Renal cortex interstitium (tissue), 11 donors: ENCODE results near the gene PSMD6. TPM values are rescaled to one million over a fixed set of nuclear protein-coding genes. Genes with fewer than 3 reads are reported as not detected.

ENCODE experiments used
- DNase-seq, 11 donors: peaks; one replicate each; pipeline ENCODE4 v3.0.0-alpha.2; 2013; ENCODE audit warnings: low read depth in 9 of 11, low spot score in 4 of 11; ENCODE audit errors: extremely low read depth in 1 of 11
- polyA plus RNA-seq, 3 donors: library from polyadenylated mRNA; unstranded; fragments of 120-200 nt; gene quantifications; one replicate each; pipeline ENCODE4 v1.2.1, GENCODE V29; 2013; ENCODE audit not compliant: insufficient read length in 3 of 3

Gene PSMD6
- polyA plus RNA-seq, 3 donors = 107 to 139 (median 111) TPM

DNA sequence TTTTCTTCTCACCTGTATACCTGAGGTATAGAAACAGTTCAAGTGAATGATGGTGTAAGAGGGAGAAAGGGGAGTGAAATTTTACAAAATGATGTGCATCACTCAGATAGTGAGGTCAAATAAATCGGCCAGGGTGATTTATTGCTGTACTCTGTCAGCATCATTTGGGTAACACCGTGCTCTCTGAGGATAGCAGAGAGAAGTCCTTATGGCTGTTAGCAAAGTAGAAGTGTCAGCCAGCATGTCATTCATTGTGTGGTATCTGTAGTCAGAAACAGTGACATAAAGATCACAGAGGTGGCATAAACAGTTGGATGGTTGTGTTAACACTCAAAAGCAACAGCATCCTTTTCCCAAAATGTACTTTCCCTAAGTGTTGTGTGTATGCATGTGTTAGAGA is 53.4 kb downstream of the PSMD6 start:
- DNase-seq = no peak

DNA sequence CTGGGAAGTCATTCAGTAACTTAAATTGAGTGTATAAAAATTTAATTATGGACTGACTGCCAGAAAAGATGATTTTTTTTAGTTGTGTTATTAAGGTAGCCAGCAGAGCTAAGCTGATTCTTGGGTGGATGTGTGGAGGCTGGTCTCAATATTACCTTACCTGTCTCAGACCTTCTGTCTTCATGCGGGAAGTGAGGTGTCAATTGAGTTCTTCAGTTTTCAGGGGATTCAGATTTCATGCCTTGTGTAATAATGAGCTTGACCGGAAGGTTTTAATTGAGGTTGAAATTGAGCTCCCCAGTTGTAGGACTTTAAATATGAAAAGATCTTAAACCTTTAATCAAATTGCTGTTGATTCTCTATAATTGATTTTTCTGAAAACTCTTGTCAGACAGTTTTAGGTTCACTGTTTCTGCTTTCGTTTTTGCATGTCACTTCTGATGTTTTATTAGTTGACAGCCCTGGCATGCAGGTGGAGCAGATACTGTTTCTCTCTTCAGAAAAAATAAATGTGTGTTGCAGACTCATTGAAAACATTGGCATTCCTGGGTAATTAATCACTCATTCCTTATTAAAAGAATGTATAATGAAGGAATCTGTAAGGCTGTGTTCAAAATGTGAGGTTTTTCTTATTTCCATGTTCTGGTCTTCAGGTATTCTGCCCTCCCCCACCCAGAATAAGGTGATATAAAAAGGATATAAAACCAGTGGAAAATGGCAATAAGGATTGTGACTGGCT is 54.5 kb downstream of the PSMD6 start:
- DNase-seq = no peak

DNA sequence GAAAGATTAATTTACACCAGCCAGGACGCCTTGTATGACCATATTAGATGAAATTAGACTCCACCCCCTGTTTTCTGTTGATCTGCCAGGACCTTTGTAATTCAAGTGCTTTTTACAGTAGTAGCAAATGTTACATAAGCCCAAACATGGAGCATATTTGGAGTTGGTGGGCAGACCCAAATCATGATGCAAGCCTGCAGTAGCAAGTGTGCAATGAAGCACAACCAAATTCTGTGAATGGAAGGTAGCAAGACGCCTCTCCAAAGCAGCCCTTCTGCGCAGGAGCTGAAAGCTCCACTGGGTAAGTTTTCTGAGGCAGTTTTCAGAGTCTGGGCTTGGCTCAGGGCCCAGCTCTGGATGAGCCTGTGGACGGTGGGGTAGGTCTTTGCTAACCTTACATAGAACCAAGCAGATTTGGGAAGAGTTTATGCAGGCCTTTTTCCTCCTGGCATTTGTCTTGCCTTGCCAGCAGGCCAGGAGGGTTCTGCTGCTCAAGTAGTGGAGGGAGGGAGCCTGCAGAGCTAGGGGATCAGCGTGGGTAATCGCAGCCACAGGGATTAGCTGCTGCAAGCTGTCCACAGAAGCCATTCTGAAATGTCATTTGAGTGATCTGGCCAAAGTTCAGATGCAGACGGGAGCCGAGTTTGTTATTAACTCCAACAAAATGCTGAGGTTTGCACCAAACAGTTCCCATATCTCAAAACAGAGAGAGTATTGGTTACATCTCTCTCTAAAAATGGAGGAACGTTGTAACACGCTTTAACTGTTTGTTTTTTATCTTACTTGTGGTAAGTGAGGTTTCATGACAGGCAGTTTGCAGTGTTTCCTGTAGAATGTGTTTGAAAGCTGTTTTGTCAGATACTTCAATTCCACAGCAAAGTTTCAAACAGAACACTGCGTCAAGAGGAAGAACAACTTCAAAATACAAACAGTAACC is 55.4 kb downstream of the PSMD6 start:
- peak in 1 of 11 donors; percentile 54 for DNase-seq

DNA sequence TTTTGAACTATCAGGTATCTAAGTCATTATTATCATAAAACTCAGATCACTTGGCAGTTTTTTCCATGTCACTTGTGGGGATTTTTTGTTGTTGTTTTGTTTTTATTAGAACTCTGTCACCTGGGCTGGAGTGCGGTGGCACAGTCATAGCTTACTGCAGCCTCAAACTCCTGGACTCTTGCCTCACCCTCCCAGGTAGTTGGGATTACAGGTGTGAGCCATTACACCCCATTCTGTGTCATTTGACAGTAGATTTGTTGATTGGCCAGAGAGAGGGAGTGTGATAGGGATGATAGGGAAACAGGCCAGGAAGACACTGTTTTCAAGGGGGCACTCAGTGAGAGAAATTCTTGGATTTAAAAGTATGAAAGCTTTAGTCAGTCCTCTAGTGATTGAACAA is 56.4 kb downstream of the PSMD6 start:
- no peak for DNase-seq

DNA sequence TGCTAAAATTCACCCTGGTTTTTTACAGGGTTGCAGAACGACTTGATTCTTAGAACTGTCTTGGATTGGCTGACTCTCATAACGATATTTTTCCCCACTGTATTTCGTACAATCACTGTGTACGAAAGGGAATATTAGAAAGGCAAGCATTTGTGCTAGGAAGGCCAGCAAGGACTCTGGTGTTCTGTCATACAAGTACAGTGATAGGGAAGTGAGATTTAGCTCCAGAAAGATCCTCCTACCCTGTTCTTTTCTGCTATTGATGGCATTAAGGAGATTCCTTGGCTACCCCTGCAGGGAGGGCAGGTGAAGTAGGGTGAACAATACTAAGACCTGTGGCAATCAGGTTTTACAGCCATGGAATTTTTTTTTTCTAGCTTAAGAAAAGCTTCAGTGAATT is 57.3 kb downstream of the PSMD6 start:
- no peak for DNase-seq

DNA sequence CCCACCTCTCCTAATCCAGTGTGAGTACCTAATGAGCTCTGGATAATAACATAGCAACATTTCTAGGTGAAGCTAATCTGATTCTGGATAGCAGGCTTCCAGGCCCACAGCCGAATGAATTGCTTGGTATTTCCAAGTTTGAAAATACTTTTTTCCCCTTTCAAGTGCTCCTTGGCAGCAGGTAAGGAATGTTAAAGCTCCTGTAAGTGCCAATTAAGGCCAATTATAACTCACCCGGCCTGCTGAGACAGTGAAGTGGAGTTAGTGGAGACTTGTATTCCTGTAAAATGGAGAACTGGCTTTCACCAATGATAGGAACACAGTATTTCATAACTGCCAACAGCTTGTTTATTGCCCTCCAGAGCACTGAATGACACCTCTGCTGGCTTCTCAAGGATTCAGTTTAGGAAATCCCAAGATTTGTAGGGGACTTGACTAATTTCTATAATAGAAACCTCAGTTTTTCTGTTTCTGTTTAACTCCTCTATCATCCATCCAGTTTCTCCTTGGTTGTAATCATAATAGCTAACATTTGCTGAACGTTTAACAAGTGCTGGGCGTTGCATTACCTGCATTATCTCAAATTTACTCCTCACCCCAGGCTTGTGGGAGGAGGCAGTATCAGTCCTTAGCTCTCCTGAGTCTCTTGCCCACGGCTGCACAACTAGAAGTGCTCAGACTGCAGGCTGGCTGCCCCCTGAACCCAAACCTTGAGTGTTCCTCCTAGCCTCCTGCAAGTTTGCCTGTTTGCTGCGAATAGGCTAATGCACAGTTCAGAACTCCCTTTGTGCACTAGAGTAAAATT is 58.4 kb downstream of the PSMD6 start:
- DNase-seq = no peak

DNA sequence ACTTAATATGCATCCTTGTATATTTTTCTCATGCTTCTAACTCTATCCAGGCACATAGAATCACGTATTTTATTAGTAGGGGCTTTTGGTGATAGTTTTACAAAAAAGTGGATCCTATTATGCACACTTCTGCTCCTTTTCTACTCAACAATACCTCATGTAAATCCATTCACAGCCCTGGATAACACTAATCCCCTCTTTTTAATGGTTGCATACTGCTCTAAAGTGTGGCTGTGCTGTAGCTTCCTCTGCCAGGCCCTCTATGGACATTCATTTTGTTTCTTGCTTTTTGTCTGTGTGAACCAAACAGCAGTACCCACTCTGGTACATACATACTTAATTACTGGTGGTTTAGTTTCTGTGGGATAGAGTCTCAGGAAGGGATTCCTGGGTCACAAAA is 59.8 kb downstream of the PSMD6 start:
- DNase-seq = no peak

DNA sequence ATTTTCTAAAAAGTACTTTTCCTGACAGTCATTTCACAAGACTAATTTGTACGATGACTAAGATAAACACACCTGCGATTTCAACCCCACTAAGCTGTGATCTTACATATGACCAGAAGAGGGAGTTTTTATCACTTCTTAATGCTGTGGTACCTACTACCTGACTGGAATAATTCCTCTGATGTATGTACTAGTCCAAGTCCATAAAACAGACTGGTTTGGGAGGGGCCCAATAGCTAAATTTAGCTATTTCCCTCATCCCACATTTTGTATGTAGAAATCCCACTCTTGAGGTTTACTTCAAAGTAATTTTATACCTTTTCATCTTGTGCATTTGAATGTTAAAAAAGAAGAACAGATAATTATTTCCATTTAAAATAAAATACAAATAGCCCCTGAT is 61.4 kb downstream of the PSMD6 start:
- DNase-seq = peak in 1 of 11 donors; percentile 18

Other genes starting within 250 kb of the PSMD6 start
- under 1 TPM; 0.20 to 0.68 (median 0.48) TPM for gene C3orf49, start 204.2 kb downstream of the PSMD6 start, polyA plus RNA-seq
- 10 to 100 TPM; 62.6 to 91.2 (median 74.4) TPM for gene THOC7, start 159.7 kb downstream of the PSMD6 start, polyA plus RNA-seq
- gene ATXN7, start 159.6 kb downstream of the PSMD6 start, polyA plus RNA-seq = 10 to 100 TPM; 15.8 to 34.3 (median 16.6) TPM
- gene SCAANT1, start 111.1 kb downstream of the PSMD6 start, polyA plus RNA-seq = 1 to 10 TPM in 2 of 3 donors, under 1 TPM in 1; 0.89 to 1.5 (median 1.1) TPM
- gene PRICKLE2, start 202.0 kb upstream of the PSMD6 start, polyA plus RNA-seq = 10 to 100 TPM; 18.1 to 20.5 (median 19.5) TPM